GM21786 (cell line): ENCODE data around the gene CD226.
A peak's percentile ranks its signal among the peaks of the same experiment; 100 is the strongest.
"Not testable (repeated sequence)": the region's sequence is repeated elsewhere in the genome, so short reads cannot be mapped to it uniquely, and the experiment has no call there.

Experiments used
- ATAC-seq: cut with Tn5 transposase; IDR thresholded peaks from one replicate; pipeline ENCODE4 v1.9.1; 2021; ENCODE audit not compliant: unreplicated experiment

The CD226 gene

DNA sequence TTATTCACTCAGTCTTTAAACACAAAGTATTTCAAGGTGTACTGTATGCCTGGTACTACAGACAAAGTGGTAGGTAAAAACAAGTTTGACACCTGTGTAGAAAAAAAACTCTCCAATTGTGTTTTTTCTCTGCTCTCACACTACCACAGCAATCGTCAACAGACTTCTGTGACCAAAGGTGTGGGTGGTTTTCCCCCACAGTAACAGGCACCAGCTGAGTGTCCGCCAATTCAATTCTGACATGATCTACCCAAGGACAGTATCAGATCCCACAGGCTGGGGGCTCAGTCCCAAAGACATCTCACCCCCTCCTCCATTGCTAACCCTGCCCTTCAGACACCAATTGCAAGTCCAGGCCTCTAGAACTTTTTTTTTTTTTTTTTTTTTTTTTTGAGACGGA, 71.2 kb downstream of the CD226 start:
- no peak for ATAC-seq

DNA sequence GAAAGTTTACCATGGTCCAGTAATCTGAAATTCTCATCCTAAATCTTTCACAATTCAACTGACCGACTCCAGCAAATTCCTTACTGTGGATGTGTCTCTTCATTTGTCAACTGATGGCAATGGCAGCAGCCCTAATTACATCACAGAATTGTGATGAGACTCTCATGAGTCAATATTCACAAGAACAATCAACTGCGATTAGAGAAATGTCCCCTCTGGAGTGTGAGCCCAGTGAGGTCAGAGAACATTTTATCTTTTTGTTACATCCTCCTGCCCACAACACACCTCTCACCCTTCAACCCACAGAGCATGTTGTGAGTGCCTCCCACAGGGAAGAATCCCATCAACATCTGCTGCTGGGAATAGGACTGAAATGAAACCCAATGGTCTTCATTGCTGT, 73.6 kb downstream of the CD226 start:
- no peak for ATAC-seq

DNA sequence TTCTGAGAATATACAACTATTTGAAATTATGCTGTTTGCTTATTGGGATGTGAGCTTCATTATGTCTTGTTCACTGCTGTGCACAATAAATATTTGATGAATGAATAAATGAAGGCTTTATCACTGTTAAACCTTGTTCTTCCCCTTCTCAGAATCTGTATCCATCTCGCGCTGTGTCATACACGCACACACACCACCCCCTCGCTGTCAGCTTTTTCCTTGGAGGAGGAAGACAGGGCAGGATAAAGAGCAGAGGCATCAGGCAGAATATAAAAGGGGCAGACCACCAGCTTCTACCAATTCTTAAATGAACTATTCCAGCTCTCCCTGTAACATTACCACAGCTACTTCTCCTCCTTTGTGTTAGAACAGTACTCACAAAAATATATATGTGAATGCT, 75.0 kb downstream of the CD226 start:
- no peak for ATAC-seq

DNA sequence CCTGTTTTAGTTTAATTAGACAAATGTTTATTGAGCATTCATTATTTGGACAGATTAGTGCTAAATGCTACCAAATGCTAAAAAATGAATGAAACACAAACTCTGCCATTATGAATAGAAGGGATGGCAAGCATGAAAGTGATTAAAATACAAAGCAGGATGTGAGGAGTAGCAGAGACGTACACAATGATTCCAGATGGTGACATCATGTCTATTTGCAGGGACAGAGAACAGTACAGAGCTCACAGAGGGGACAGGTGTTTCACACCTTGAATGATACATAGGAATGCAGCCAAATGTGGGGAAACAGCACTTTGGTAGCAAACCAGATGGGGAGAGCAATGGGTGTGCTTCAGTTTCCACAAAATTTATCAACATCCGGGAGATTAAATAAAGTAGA, 76.3 kb downstream of the CD226 start:
- ATAC-seq: no peak

DNA sequence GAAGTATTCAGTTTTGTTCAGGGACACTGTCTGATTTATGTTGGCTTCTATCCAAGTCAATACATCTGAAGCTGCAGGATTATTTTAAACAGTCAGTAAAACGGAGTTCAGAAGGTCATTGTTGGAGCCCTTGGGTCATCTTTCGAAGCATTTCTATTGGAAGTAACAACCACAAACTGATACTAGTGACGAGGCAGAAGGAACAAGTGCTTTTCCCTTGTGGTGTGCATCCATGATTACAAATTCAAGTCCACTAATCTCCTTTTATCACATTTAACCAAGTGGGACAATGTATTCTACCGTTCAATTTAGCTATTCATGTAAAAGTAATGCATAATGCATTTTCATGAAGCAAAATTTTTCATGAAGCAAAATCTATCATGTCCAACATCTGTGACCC, 76.9 kb downstream of the CD226 start:
- ATAC-seq: no peak

DNA sequence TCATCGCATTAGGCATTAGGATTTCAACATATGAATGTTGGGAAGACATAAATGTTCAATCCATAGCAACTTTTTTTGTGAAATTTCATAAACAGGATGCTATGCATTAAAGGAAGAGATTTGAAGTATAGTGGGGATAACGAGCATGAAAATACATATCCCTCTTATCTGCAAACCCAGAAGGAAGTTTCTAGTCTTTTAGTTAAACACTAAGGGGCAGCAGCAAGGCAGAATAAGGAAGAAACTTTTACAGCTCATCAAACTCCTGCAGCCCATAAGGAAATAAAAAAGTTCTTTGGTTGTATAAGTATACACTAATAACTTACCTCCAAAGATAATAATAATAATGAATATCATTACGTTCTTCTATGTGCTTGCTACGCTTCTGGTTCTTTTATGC, 81.5 kb downstream of the CD226 start:
- no peak for ATAC-seq

DNA sequence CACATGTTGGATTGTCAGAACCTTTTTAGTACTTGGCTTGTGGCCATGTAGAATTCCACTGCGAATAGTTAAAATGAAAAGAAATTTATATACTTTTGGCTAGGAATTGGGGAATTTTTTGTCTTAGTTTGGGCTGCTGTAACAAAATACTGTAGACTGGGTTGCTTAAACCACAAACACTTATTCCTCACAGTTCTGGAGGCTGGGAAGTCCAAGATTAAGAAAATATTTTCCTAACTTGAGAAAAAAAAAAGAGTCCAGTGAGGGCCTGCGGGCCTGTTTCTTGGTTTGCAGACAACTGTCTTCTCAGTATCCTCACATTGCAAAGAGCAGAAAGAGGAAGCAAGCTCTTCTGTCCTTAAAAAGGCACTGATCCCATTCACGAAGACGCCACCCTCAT, 81.9 kb downstream of the CD226 start:
- no peak for ATAC-seq

DNA sequence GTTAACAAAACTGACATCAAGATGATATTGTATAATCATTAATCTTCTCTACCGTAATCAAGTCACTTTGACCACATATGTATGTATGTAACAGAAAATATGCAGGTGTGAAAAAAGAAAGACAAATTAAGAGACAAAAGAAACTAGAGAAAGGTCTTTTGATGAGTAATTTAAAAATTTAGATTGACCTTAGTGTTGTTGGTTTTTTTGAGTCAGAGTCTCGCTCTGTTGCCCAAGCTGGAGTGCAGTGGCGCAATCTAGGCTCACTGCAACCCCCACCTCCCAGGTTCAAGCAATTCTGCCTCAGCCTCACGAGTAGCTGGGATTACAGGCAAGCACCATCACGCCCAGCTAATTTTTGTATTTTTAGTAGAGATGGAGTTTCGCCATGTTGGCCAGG, 82.9 kb downstream of the CD226 start:
- peak; percentile 85 for ATAC-seq

DNA sequence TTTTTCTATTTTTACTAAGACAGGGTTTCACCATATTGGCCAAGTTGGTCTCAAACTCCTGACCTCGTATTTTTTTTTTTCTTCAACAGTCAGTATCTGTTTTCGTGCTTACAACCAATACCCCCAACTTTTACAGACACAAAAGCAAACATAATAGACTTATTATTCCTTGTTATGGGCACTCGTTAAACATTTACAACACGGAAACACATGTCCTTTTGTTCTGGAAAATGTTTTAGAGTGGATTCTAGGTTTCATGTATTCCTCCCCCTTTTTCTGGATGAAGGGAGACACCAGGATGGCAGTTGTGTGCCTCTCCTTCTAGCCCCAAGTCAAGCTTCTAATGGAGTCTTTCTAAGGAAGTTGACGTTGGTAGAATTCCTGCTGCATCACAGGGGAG, 88.8 kb downstream of the CD226 start:
- ATAC-seq: no peak

DNA sequence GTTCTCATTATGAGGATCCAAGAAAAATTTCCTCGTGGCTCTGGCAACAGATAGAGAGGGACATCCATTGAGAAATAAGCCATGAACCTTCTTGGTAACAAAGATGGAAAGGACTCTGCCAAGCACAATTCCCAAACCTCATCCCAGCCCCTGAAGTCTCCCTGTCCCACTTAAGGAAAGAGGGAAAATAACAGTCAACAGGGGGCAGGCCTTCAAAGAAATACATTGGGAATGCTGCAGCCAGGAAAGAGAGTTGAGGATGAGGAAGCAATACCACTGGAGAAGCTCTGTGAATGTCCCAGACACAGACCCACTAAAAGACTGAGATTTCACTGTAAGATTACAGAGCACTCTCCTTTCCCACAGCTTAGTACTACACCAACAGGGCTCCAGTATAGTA, 93.2 kb downstream of the CD226 start:
- no peak for ATAC-seq

DNA sequence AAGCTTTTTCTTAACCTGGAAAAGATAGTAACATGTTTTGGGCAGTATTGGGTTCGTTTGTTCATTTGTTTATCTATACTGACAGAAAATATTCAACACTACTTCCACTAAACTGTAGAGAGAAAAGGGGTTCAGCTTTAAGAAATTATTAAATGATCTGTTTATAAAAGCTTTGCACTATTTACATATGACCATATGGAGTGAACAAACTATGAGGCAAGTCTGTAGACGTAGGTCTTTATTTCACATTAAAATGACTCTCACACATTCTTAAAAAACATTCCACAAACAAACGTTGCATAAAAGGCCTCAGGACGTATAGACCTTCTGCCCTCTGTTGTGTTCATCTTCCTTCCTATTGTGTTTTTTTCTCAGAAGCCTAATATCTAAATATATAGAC, 94.6 kb downstream of the CD226 start:
- no peak for ATAC-seq

DNA sequence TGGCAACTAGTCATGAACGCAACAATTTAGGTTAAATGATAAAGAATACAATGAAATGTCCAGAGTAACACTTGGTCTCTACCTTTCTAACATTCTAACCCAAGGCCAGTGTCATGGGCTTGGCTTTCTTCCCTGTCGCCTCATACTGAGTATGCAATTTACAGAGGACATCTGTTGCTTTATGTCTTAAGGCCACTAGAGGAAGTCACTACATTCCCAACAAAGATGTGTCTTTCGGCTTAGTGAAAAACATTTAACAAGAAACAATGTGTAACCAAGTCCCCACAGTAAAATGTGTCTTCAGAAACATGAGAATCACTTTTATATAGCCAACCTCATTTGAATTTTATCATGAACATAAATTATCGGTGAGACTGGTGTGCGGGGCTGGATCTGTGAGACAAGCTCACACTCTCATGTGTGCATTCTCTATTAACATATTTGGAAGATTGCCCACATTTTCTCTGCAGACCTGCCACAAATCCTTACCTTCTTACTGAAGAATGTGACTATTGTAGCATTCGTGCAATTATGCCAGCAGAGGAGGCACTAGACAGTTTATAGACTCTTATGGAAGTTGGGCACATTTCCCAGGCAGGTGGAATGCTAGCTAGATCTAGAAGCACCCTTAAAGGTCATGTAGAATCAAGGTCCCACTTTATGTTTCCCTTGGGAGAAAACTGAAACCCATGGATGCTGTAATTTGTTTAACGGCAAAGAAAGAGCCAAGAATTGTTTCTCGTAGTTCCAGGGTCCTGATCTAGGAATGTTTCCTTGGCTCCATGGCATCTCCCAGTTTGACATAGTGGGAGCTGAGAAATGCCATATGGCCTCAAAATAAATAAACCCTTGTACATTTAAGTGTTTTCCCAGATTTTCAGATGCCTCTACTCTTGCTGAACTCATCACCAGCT, 101.8 kb downstream of the CD226 start:
- ATAC-seq: no peak

DNA sequence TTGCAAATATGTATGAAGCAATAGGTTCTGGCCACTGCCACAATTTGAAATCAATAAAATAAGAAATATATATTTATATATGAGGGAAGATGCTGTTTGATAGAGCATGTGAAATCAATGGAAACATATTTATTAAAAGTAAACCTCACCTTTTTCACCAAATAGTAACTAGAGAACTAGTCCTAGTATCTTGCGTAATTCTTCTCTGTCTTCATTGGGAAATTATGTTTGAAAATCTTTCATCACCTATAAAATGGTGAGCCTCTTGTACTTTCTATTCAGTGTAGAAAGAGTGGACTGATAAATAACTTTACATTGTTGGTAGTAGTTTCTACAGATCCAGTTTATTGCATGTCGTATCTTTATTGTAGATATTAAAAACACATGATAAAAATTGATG, 103.0 kb downstream of the CD226 start:
- no peak for ATAC-seq

DNA sequence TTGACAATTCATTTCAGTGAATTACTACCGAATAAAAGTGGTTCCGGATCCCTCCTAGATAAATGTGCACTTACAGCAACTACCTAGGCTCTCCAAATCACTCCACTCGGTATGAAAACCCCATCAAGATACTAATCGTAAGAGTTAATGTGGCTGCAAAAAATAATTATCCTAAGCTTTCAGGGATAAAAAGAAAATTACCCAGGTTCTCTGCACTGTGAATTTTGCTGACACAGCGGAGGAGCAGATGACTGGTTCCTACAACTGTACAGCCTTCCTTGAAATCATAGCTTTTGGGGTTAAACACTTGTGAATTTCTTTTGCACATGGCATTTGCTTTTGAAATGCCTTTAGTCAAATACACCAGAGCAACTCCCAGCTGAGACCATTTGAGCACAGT, 104.7 kb downstream of the CD226 start:
- ATAC-seq: no peak

DNA sequence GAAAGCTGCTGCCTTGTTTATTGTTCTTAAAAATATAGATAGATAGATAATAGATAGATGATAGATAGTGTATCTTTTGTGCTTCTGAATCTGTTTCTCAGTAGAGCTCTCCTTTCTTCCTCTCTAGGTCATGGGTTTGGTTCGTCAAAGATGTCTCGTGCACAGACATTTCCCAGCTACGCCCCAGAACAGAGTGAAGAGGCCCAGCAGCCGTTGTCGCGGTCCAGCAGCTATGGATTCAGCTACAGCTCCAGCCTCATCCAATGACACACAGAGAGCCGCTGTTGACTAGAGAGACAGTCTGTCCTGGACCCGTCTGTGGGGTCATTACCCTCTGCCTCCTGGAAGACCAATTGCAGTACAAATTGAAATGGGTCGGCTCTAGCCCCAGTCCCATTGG, 106.6 kb downstream of the CD226 start:
- ATAC-seq: no peak

DNA sequence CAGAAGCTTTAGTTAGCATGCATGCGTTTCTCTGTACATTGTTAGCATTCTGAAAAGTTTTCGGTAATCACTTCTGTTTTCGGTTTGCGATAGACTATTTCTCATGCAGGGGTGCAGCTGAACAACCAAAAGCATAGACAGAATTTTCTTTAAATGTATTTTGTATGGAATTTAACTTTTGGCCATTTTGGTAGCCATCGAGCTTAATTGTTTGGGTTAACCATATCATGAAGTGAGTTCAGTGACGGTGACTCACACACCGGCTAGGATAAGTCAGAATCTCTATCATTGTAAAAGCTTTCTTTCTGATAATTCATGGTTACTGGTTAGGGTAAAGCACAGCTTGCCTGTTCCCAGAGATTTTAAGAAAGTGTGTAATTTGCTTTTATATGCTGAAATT, 107.2 kb downstream of the CD226 start:
- no peak for ATAC-seq

DNA sequence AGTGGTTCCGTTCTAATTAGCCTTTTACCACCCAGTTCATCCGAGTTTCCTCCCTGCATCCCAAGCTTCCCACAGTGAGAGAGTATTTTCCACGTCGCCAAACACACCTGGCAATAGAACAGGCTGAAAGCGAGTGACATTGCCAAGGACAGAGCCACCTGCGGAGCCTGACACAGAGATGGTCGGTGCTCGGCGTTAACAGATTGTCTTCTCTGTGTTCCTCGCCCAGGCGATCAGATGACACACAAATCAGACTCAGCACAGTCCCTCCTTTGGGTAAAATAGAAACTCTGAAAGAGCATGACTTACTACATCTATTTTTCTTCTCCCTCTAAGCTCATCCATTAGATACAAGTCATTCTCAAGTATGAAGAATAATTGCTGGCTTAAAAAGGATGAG, 107.7 kb downstream of the CD226 start:
- ATAC-seq: no peak

DNA sequence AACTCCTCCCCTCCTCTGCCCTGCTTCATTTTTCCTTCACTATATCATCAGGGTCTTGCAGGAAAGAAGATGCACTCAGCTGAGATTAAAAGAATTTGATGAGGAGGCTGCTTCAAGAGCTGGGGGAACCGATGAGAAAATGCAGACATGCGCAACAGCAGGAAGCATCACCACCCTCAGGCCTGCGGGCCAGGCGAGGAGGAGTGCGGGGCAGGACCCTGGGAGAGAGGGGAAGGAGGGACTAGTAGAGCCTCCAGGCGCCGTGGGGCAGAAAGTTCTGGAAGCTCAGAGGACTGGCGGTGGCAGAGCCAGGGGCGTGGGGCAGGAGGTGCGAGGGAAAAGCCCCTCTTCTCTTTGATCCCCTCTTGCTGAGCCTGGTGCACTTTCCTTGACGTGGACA, 108.2 kb downstream of the CD226 start:
- no peak for ATAC-seq

DNA sequence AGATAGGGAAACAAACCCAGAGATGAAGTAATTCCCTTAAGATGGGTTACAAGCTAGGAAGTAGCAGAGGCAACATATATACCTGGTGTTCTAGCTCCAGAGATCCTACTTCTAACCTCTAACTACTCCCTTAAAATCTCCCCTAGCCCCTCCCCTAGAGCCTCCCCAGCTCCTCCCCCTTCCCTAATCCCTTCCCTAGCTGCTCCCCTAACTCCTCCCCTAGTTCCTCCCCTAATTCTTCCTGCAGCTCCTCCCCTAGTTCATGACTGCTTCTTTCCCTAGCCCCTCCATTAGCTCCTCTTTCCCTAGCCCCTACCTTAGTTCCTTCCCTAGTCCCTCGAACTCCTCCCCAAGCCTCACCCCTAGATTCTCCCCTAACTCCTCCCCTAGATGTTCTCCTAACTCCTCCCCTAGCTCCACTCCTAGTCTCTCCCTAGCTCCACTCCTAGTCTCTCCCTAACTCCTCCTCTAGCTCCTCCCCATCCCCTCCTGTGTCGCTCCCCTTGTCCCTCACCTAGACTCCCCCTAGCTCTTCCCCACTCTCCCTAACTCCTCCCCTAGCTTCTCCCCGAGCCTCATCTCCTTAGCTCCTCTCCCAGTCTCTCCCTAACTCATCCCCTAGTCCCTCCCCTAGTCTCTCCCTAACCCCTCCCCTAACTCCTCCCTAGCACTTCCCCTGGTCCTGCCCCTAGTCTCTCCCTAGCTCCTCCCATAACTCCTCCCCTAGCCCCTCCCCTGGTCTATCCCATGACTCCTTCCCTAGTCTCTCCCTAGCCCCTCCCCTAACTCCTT, 108.9 kb downstream of the CD226 start:
- ATAC-seq: no peak

DNA sequence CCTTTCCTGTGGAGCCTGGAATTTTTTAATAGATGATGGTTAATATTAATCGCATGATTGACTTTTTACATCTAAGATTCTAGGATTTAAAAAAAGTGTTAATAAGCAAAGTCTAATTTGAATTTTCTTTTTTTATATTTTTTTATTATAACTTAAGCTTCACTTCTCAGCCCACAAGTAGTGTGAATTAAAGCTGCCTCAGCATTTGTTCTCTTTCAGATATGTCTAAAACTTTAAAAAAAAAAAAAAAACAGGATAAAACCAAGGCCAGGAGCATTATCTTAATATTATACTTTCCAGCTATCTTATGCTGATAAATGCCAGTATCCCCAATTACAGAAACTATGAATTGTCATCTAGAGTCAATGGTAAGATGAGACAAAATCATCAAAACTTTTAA, 109.7 kb downstream of the CD226 start:
- ATAC-seq: no peak

DNA sequence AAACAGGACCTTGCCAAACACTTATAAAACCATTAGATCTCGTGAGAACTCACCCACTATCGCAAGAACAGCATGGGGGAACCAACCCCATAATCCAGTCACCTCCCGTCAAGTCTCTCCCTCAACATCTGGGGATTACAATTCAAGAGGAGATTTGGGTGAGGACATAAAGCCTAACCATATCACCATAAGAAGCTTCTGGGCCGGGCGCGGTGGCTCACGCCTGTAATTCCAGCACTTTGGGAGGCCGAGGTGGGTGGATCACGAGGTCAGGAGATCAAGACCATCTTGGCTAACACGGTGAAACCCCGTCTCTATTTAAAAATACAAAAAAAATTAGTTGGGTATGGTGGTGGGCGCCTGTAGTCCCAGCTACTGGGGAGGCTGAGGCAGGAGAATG, 112.7 kb downstream of the CD226 start:
- ATAC-seq: not testable (repeated sequence)

DNA sequence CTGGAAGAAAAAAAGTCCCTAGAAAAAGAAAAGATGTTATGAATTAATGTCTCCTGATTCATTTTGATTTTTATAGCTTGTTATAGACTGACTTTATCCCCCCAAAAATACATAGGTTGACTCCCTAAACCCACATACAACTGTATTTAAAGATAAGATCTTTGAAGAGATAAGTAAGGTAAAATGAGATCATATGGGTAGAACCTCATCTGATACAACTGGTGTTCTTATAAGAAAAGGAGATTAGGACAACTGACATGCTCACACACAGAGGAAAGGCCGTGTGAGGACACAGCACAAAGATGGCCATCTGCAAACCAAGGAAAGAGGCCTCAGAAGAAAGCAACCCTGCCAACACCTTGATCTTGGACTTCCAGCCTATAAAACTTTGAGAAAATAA, 117.5 kb downstream of the CD226 start:
- no peak for ATAC-seq
